Measurements from ENCODE around the gene TP53TG5. TPM values are rescaled to one million over a fixed set of nuclear protein-coding genes. Genes with fewer than 3 reads are reported as not detected.
A peak's percentile ranks its signal among the peaks of the same experiment; 100 is the strongest.
"Not testable (repeated sequence)": the region's sequence is repeated elsewhere in the genome, so short reads cannot be mapped to it uniquely, and the experiment has no call there.

Gene TP53TG5
- total and polyA plus RNA-seq, 7 donors = 0.12 to 1.0 (median 0.38) TPM; not detected in 2

DNA sequence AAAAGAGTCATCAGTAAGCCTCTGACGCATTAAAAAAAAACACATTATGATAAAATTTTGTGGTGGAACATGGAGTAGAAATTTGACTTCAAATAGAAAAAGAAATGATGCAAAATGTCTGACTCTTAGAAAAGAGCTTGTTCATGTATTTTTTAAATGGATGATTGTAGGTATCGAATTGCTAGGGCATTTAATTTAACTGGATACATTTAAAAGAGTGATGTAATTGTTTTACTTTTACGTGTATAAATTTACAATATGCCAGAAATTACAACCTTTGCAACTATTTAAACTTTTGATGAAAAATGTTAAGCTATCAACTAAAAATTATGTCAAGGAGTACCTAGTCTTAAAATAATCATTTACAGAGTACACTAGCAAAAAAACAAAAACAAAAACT, 25.4 kb downstream of the TP53TG5 start:
- intact Hi-C loops (cut with DNase I) = loop anchor here in 1 of 2 donors (10.0 kb wide), 1 partner anchor 442 kb away; the partner anchor contains the start of genes DNTTIP1 and WFDC3
- Histone ChIP-seq H3K27me3 (ENCODE audit: insufficient read depth in 3 of 3, low read length in 2 of 3) (no peaks in the 10 kb centered on the region), H3K9me3 (no peaks in the 10 kb centered on the region), H3K4me3 (no peak overlapping the region), H3K27ac (no peak overlapping the region), H3K36me3 (ENCODE audit: insufficient read depth in 1 of 2, low read depth in 1 of 2) (no peaks in the 10 kb centered on the region), H3K4me1 (peaks cover 35% of the 10 kb centered on the region)
- no peak for ATAC-seq
- TF ChIP-seq, protein P1, sequence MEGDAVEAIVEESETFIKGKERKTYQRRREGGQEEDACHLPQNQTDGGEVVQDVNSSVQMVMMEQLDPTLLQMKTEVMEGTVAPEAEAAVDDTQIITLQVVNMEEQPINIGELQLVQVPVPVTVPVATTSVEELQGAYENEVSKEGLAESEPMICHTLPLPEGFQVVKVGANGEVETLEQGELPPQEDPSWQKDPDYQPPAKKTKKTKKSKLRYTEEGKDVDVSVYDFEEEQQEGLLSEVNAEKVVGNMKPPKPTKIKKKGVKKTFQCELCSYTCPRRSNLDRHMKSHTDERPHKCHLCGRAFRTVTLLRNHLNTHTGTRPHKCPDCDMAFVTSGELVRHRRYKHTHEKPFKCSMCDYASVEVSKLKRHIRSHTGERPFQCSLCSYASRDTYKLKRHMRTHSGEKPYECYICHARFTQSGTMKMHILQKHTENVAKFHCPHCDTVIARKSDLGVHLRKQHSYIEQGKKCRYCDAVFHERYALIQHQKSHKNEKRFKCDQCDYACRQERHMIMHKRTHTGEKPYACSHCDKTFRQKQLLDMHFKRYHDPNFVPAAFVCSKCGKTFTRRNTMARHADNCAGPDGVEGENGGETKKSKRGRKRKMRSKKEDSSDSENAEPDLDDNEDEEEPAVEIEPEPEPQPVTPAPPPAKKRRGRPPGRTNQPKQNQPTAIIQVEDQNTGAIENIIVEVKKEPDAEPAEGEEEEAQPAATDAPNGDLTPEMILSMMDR (IDR thresholded peaks at IDR 0.05) = no peak
- WGBS, 3 donors = 83 to 89% (median 86%) methylated on average over 3 of the region's 3 CpGs
- no peak for DNase-seq

DNA sequence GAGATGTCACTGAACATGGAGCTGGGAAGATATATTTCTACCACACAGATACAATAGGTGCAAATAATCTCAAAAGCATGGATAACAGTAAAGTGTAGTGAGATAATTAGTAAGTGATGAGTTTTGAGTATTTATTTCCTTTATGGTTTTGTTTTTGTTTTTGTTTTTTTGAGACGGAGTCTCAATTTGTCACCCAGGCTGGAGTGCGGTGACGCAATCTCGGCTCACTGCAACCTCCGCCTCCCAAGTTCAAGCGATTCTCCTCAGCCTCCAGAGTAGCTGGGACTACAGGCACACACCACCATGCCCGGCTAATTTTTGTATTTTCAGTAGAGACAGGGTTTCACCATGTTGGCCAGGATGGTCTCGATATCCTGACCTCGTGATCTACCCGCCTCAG, 27.3 kb downstream of the TP53TG5 start:
- not testable (repeated sequence) for H3K27me3 ChIP-seq (ENCODE audit: insufficient read depth in 3 of 3, low read length in 2 of 3); H3K27ac ChIP-seq; ATAC-seq; H3K36me3 ChIP-seq (ENCODE audit: insufficient read depth in 1 of 2, low read depth in 1 of 2); H3K4me3 ChIP-seq; DNase-seq; H3K9me3 ChIP-seq
- 93 to 94% (median 94%) methylated on average over 10 of the region's 10 CpGs for WGBS, 3 donors
- H3K4me1 ChIP-seq = peaks cover 22% of the 10 kb centered on the region
- intact Hi-C loops (cut with DNase I) = loop anchor here in 1 of 2 donors (10.0 kb wide), 1 partner anchor 444 kb away; the partner anchor contains the start of genes DNTTIP1 and WFDC3

DNA sequence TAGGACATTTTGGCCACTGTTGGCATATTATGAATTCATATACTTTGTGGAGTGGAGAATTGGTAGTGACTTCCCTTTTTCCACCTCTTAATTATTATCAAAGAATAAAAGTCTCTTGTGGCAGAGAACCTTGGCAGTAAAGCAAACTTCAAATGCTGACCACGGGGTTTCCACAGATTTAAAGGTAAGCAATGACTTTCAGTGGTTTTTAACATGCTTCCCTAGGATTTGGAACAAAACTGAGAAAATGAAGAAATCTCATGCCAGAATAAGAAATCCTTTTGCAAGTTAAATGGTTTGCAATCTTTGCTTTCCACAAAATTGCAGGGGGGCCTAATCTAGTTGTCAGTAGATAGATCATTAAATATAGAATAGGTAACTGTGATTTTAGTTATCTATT, 27.9 kb downstream of the TP53TG5 start:
- WGBS, 3 donors = 74 to 83% (median 75%) methylated on average over 1 of the region's 1 CpG
- intact Hi-C loops (cut with DNase I) = loop anchor here in 1 of 2 donors (10.0 kb wide), 1 partner anchor 445 kb away; the partner anchor contains the start of genes DNTTIP1 and WFDC3
- Histone ChIP-seq H3K36me3 (ENCODE audit: insufficient read depth in 1 of 2, low read depth in 1 of 2) (no peaks in the 10 kb centered on the region), H3K4me3 (no peak overlapping the region), H3K27me3 (ENCODE audit: insufficient read depth in 3 of 3, low read length in 2 of 3) (no peaks in the 10 kb centered on the region), H3K4me1 (peaks cover 20% of the 10 kb centered on the region), H3K27ac (no peak overlapping the region), H3K9me3 (no peaks in the 10 kb centered on the region)
- DNase-seq (no peak), ATAC-seq (no peak)
- TF ChIP-seq, protein P1 (IDR thresholded peaks at IDR 0.05) = no peak

DNA sequence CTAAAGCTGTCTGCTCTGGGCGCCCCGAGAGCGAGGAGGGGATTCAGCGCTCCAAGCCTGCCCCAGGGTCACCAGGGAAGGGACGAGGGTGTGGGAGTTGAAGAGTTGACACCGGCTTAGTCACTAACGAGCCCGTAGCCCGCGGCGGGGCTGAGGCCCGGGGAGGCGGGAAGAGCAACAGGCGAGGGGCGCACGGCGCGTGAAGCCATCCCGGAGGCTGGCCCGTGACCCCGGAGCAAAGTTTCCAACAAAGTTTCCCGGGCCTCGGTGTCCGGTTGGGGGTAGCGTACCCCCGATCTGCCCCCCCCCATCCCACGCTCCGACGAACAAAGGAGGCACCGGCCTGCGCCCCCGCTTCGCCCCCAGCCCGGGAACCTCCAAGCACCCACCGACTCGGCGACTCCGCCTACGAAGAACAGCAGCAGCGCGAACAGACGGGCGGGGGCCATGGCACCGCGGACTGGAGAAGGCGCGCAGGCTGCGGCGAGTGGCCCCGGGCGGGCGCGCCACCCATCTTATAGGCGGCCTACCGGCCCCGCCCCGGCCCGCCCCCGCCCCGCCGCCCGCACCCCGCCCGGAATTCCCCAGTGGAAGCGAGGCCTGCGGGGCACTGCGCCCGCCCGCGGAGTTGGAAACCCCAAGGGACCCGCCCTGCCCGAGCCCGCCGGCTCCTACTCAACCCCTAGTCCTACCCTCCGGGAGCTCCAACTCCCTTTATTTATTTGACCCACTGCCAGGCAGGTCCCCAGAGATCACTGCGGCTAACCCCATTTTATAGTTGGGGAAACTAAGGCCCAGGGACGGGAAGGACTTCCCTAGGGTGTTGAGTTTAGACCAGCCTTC, 30.0 kb downstream of the TP53TG5 start, which contains the start of gene SDC4:
Gene SDC4, minus strand, starts transcription at position 489 of the 843 bp plus-strand sequence. Its CDS starts 40 bp downstream, at position 449.
- Histone ChIP-seq H3K27me3 (ENCODE audit: insufficient read depth in 3 of 3, low read length in 2 of 3) (no peaks in the 10 kb centered on the region), H3K36me3 (ENCODE audit: insufficient read depth in 1 of 2, low read depth in 1 of 2) (no peaks in the 10 kb centered on the region), H3K27ac (peak within 1 kb of the TSS; percentile 94), H3K4me1 (peaks cover 28% of the 10 kb centered on the region), H3K9me3 (no peaks in the 10 kb centered on the region), H3K4me3 (peak within 1 kb of the TSS; percentile 79)
- TF ChIP-seq, protein P1 (IDR thresholded peaks at IDR 0.05) = no peak
- 0 to 2% (median 1%) methylated on average over 45 to 77 of the region's 77 CpGs for WGBS, 3 donors
- ATAC-seq (peak; percentile 62 to 74 (median 68)), DNase-seq (peak; percentile 79 to 88)
- intact Hi-C loops (cut with DNase I) = loop anchor here (2.0 to 10.0 kb wide), 2 partner anchors 15 to 1143 kb away; partner anchors contain the start of gene SYS1 (in 1 of the 2)
